Cerebellar cortex (tissue), 1 donor: Measurements from ENCODE around the gene GAS7.
"Not testable (repeated sequence)": the region's sequence is repeated elsewhere in the genome, so short reads cannot be mapped to it uniquely, and the experiment has no call there.

ENCODE experiments used
- DNase-seq: peaks from one replicate; pipeline ENCODE4 v3.0.0-alpha.2; 2015; ENCODE audit warnings: low spot score

GAS7 gene

DNA sequence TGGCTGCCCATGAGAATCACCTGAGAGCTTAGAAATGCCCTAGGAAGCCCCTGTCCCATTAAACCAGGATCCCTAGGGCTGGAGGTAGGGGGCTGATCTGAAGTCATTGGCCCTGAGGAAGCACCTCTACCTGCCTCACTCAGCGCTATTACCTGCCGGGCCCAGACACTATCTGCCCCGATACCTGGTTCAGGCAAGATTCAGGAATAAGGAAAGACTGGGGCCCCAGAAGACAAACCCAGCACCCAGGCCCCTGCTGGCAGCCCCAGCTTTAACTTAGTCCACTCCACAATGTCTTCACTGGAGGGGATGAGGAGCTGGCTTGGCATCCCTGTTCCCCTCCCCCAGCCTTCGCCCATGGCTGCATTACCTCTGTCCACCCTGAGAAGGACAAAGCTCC, 126.3 kb downstream of the GAS7 start:
- no peak for DNase-seq

DNA sequence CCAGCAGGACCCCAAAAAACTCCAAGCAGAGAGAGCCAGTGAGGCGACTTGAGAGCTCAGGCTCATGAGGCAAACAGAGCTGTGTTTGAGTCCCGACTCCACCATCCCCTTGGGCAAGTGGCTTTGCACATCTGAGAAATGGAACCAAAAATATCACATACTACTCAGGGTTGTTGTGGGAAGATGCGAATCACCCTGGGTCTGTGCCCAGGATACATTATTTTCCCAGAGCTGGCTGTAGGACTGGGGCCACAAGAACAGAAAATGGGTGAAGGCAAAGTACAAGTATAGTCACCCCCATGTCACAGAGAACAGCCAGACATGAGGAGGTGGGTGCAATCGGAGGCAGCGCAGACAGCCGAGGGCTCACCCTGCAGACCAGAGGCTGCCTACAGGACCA, 127.3 kb downstream of the GAS7 start:
- DNase-seq: no peak

DNA sequence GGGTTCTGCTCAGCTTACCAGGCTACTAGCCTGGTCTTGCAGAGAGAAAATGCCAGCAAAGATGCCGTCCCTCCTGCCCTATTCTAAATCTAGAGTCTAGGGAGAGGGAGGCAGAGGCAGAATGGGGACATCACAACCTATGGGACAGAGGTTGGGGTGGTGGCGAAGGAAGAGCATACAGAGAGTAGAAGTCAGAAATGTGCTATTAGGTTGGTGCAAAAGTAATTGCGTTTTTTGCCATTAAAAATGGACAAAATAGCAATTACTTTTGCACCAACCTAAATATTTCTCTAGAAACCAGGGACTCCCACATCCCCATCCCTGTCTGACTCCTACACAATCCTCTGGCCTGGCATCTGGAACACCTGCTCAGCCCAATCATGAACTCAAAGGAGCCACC, 127.7 kb downstream of the GAS7 start:
- no peak for DNase-seq

DNA sequence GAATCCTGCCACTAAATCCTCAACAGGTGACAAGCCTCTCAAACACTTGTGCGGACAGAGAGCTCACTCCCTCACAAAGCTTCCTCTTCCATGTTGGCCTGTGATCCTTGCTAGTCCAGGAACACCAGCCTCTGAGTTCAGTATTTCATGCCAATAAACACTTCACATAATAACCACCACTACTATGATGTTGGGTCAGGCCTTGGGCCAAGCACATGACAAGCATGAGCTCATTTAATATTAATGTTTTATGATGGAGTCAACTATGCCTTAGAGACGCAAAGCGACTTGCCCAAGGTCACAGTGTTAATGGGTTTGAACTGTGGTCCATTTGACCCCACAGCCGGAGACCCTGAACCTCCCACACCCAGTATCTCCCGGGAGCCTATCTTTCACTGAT, 129.1 kb downstream of the GAS7 start:
- no peak for DNase-seq

DNA sequence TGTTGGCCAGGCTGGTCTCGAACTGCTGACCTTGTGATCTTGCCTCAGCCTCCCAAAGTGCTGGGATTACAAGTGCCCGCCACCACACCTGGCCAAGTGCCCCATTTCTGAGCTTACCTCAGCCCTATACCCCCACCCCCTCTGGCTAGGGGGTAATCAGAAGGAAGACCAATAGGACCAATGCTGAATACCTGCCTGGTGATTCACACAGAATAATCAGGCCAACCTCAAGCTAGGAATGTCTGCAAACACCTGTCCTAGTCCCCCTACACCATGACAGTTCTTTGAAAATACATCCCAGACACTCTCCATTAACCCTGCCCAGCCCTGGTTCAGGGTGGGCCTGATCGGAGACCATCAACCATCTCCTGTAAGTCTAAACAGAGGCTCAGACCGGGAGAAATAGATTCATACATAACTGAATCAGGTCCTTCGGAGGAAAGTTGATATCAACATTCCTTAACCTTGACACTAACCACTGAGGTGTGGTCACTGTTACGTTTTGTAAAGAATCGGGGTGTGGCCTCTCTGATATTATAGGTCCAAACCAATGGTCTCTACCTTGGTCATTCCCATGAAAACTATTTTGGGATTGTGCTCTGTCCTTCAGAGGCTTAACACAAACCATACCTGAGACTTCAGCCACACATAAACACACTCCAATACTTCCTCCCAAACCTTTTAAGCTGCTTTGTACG, 130.8 kb downstream of the GAS7 start:
- no peak for DNase-seq

DNA sequence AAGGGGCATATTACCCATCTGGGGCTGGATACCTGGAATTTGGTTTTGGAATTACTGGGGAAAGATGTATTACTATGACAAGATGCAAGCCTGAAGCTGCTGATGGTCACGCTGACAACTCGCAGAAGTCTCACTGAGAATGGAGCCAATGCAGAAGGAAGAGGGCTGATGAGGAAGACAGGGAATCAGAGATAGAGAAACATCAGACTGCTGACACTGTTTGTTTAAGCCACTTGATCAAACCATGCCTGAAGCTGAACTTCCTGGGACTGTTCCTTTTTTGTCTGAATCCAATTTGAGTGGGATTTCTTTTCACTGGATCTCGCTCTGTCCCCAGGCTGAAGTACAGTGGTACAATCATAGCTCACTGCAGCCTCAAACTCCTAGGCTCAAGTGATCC, 133.9 kb downstream of the GAS7 start:
- no peak for DNase-seq

DNA sequence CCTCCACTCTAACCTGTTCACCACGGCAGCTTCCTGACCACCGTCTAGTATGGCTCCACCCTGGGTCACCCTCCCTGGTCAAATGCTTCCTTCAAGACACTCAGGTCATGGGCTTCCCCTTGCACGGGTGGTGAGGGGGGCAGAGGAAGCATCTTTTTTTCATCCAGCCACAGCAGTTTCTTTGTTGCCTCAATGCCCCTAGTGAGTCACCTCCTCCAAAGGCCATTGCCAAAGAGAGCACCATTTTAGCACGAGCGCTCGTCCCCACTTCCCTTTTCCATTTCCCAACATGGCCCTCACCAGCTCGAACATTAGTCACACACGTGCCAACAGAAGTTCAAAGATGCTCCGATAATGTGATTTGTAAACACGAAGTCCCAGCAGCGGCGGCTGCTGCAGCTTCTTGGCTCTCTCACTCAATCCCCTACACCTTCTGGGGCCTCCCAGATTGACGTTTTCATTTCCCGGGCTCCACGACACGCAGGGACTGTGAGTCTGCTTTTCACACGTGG, 134.6 kb downstream of the GAS7 start:
- DNase-seq: no peak

DNA sequence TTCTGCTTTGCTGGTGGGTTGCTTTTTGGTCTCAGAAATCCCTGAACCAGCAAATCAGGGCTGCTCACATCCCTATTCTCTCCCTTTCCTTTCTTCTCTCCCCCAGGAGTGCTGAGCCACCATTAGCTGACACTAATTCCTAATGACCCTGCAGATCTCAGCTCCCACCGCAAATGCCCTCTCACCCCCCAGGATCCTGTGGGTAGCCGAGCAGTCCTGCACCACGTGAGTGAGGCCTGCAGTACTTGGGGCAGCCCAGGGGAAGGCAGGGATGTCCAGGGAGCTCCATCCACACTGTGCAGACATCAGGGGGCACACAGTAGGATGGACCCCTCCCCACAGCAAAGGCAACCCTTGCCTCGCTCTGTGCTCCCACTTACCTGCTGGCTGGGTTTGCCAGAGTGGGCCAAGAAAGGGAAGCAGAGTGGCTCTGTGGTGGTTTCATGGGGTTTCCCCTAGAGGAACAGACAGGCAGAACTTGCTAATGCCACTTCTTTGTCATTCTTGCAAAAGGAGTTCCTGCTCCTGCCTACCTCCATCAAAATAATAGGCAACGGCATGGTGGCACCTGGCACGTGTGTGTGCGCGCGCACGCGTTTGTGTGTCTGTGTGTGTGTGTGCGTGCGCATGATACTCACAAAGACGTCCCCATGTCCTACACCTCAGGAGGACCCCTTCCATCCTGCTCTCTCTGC, 135.6 kb downstream of the GAS7 start:
- DNase-seq: no peak

DNA sequence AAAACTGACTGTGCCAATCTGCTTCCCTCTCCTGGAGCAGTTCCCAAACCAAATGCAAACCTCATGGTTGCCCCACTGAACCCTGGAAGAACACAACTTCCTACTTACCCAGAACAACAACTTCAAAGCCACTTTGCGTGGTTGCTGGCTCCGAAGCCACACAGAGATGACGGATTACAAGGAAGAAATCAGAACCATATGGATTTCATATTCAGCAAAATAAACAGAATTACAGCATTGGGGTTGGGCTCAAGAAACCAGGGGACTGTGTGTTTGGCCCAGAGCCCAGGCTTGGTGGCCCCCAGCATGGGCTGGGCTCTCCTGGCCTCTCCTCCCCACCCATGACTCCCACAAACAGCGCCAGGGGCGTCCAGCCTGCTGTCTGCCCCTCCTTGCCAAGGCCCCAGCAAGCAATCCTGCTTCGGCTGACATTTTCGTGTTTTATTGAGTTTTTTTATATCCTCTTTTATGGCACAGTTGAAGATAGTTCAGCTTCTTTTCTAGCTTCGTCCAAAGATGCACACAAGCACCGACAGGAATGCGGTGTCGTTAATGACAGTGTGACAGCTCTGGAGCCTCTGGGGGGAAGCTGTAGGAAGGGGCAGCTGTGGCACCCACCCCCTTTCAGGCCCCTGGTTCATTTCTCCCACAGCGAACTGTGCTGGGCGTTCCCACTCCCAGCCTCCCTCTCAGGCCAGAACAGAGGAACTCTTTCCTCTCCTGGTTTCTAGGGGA, 137.1 kb downstream of the GAS7 start:
- no peak for DNase-seq

DNA sequence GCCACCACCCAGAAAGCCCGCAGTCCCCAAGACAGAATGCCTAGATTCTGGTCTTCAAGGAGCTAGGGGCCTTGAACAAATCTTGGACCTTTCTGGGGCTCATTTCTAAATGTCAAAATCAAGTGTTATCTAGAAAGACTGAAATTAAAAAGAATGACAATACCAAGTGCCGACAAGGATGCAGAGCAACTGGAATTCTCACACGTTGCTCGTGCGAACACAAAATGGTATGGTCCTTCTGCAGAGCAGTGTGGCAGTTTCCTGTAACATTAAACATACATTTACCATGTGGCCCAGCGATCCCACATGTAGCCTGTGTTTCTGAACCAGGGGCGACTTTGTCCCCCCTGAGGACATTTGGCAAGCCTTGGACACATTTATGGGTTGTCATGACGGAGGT, 137.9 kb downstream of the GAS7 start:
- no peak for DNase-seq

DNA sequence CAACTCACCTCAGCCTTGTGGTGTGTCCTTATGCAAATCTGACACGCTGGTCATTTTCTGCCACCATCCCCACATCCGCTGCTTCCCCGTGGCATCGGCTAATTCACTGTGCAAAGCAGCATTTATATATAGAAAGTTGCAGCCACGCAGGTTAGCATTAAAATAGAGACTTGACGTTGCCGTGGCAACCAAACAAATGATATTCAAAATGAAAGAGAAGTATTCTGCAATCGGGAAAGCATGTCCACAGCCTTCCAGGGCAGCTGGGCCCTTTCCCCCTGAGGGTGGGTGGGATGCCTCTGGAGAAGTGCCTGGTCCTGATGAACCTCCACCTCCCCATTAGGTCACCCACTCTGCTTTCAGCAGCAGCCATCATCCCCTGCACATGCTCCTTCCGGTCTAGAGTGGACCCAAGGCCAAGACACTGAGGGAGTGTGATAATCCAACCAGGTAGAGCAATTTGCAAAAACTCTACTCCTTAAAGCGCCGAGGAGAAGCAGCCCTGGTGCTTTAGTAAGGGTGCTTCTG, 138.7 kb downstream of the GAS7 start:
- no peak for DNase-seq

DNA sequence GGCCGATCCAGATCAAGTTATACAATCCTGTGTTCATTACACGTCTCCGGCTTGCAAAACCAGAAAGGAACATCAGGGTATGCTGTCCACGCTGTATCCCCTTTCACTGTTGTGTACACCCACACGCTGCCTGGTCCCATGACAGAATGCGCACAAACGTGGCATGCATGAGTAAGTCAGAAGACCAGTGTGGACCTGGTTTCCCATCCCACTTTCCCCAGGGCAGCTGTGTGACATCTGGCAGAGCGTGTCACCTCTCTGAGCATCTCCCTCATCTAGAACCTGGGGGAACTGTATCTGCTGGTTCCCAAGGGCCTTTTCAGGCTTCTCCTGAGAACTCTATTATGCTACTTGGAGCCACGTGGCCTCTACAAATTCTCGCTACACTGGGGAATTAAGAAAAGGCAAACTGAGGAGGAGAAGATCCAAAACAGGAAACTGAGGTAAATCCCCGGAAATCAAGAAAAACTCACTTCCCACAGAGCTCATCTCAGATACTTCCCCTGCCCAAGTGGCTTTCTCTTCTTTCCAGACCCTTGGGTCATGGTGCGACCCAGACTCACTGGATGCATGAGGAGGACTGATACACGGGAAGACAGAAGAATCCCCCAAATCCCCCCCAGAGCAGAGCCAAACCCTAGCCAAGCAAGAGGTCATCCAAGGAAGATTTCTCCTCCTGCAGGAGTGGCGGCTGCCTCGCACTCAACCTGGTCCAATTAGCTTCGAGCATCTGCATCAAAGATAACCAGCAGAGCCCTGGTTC, 139.3 kb downstream of the GAS7 start:
- DNase-seq: no peak

DNA sequence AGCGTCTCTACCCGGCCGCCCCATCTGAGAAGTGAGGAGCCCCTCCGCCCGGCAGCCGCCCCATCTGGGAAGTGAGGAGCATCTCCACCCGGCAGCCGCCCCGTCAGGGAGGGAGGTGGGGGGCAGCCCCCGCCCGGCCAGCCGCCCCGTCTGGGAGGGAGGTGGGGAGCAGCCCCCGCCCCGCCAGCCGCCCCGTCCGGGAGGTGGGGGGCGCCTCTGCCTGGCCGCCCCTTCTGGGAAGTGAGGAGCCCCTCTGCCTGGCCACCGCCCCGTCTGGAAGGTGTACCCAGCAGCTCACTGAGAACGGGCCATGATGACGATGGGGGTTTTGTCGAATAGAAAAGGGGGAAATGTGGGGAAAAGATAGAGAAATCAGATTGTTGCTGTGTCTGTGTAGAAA, 140.9 kb downstream of the GAS7 start:
- not testable (repeated sequence) for DNase-seq

DNA sequence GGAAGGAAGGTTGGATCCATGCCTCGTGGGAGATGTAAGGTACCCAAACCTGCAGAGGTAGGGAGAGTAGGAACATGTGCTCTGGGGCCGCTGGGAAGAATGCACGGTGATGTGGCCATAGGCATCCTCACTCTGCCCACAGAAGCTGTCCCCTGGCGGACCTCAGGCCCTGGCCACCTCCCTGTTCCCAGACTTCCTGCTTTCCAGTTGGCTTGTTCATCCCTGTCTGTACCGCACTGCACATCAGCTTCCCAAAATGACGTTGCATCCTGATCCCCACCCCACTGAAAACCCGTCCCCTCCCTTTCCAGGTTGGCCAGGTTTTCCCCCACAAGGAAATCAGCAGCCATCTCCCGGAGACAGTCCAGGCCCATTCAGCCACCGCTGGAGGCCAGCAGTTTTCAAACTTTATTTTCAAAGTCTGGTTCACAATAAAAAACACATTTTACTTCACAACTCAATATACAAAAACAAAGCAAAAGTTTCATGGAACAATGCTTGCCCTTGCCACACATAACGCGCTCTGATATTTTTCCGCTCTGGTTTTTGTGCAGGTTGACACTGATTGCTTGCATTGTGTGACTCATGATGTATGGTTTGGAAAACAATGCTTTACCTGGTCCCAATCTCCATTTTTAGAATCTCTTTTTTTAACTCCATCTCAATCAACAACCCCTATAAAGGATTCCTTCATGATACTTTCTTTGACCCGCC, 143.0 kb downstream of the GAS7 start:
- DNase-seq: no peak

DNA sequence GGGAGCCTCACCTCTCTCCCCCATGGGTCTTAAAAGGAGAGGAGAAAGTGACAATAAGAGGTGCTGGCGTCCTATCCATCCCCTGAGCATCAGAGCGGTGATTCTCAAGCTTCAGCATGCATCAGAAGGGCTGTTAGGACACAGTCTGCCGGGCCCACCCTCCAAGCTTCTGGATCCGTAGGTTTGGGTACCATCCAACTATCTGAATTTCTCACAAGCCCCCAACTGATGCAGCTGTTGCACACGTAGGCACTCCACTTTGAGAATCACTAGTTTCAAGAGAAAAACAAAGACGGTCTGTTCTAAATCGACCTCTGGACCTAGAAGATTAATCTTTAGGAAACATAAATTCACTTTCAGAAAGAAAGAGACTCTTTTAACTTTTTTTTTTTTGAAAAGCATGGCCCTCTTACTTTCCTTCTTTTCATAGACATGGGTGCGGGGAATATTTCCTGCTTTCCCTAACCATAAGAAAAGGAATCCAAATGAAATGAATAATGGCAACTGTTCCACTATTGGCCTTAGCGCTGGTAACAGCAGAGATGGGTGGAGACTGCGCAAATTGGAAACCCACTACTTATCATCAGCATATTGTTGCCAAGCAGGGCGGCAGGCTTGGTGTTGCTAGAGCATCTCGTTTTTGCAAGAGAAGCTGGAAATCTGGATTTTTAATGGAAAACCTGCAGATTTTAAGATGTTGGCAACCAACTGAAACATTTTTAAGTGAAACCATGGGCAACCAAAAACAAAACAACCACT, 144.4 kb downstream of the GAS7 start:
- no peak for DNase-seq

DNA sequence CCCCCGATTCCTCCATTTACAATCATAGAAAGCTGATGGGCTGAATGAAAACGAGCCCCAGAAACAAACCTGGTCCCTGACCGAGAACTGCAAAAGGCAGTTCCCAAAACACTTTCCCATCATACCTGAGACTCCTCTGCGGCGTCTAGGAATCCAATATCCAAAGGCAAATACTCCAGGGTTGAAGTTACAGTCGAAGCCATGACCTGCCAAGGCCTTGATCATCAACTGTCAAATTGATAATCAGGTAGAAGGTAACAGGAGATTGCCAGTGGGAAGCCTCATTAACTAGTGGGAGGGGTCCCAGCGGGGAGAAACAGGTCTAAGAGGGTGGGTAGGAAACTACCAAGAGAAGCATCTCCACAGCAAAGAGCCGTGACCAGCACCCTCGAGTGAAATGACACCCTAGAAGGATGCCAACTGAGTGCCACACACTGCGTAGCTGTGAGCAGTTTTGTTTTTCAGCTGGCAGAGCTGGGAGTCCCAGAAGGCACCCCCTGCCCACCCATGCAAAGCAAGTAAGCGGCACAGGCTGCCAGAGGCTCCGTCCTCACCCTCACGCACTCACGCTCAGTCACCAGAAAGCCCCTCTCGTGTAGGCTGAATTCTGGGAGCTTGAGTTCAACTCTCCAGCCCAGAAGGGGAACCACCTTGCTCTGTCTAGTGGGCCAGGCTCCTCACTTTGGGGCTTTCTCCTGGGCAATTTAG, 146.1 kb downstream of the GAS7 start:
- DNase-seq: no peak

DNA sequence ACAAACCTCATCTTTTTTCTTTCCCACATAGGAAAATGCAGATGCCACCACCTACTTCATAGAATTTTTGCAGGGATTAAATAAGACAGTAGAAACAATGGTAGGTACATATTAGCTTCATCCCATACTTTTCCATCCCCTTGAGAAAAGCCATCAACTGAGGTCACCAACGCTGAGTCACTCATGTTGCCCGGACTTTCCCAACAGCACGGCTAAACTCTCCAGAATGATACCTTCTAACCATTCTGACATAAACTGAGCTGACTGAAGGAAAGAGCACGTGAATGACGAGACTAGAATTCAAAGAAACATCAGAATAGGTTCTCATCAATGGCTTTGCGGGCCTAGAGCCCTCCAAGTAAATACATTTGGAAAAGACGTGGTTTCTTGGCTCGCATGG, 147.3 kb downstream of the GAS7 start:
- no peak for DNase-seq

DNA sequence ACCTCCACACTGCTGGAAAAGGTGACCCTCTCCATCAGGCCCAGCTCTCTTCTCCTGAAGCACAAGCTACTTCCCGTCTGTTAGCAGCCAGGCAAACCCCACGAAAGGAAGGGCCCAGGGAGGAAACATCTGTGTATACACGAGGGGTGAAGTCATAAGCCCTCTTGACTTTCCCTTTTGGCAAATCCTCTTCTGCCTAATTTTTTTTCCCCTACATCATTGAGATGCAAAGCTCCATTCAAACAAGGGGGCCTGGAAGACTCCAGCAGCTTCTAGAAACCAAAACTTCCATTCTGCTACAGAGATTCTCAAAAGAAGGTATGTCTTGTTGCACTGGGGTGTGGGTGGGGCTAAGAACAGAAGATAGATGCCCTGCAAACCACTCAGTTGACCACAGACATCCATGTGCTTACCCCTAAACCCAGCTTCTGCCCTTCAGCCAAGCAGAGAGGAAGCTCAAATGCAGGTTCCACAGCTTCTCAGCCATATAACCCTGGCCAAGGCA, 147.8 kb downstream of the GAS7 start:
- DNase-seq: no peak

DNA sequence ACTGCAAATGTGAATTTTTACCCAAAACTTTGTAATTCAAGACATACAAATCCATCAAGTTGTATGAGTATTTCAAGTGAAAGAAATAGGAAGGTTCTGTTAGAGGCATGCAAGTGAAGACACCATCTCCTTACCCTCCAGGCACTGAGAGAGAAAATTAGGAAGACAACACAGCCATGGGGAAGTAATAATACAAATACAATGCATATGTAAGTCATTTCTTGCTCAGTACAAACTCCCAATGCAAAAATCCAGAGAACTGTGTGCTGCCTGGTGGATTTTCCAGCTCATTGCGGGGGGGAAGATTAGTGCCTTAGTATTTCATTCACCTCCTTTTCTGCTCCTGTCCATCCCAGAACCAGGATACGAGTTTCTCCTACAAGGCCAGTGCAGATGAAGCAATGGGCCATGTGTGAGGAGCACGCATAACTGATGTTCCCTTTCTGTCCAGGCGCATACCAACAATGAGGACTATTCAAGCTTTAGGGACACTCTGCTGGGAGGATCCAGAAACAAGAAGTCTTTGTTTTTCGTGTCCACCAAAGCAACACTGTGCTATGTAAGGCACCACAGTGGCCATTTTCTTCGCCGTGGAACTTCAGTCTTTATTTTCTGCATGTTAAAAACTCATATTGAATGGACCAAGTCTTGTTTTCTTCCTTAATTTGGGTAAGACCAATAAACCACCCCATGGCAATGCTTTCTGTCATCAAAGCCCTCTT, 149.6 kb downstream of the GAS7 start:
- peak; percentile 12 for DNase-seq
